ENCODE data around the gene MTX1. TPM values are rescaled to one million over a fixed set of nuclear protein-coding genes. Genes with fewer than 3 reads are reported as not detected.

Gene MTX1
- total and polyA plus RNA-seq, 9 of the 15 experiments (the other 6 are each of a cell fraction or from before 2014, with no cell fraction given): 29.1 to 98.4 (median 66.9) TPM

DNA sequence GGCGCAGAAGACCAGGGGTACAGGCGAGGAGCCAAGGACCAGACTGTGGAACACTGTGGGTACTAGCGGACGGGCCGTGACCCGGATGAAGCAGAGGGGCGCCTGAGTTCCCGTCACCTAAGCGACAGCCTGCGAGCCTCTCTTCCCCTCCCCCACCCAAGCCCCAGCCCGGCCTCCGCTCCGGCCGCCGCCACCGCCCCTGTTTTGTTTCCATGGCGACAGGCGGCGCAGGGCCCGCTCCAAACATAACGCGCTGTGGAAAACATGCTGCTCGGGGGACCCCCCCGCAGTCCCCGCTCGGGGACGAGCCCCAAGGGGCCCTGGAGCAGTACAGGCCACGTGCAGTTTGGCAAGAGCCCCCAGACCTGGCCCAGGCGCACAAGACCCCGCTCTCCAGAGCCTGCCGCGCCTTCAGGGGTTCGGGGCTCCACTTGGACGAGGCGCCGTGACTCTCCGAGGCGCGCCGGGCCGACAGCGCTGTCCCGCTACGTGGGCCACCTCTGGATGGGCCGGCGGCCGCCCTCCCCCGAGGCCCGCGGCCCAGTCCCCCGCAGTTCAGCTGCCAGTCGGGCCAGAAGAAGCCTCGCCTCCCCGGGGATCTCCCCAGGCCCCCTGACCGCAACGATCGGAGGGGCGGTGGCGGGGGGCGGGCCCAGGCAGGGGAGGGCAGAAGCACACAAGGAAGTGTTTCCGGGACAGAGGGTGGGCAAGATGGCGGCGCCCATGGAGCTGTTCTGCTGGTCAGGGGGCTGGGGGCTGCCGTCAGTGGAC is at the start of gene MTX1 (continued):
- TF ChIP-seq, protein P1, sequence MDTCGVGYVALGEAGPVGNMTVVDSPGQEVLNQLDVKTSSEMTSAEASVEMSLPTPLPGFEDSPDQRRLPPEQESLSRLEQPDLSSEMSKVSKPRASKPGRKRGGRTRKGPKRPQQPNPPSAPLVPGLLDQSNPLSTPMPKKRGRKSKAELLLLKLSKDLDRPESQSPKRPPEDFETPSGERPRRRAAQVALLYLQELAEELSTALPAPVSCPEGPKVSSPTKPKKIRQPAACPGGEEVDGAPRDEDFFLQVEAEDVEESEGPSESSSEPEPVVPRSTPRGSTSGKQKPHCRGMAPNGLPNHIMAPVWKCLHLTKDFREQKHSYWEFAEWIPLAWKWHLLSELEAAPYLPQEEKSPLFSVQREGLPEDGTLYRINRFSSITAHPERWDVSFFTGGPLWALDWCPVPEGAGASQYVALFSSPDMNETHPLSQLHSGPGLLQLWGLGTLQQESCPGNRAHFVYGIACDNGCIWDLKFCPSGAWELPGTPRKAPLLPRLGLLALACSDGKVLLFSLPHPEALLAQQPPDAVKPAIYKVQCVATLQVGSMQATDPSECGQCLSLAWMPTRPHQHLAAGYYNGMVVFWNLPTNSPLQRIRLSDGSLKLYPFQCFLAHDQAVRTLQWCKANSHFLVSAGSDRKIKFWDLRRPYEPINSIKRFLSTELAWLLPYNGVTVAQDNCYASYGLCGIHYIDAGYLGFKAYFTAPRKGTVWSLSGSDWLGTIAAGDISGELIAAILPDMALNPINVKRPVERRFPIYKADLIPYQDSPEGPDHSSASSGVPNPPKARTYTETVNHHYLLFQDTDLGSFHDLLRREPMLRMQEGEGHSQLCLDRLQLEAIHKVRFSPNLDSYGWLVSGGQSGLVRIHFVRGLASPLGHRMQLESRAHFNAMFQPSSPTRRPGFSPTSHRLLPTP (IDR thresholded peaks at IDR 0.05; ENCODE audit: borderline replicate concordance, extremely low read depth, insufficient read length): no peak
- TF ChIP-seq PPARD (CRISPR knock-in tag; IDR thresholded peaks at IDR 0.05): no peak
- peak; percentile 90 for TF ChIP-seq RBFOX2 (IDR thresholded peaks at IDR 0.05; ENCODE audit: low read depth, low read length)
- no peak for TF ChIP-seq DACH1 (IDR thresholded peaks at IDR 0.05; ENCODE audit: partially characterized antibody)
- TF ChIP-seq RAD21 (CRISPR knock-in tag; conservative IDR thresholded peaks at IDR 0.05 in 1 of 2, IDR thresholded peaks at IDR 0.05 in 1 of 2): no peak
- TF ChIP-seq, protein P2, sequence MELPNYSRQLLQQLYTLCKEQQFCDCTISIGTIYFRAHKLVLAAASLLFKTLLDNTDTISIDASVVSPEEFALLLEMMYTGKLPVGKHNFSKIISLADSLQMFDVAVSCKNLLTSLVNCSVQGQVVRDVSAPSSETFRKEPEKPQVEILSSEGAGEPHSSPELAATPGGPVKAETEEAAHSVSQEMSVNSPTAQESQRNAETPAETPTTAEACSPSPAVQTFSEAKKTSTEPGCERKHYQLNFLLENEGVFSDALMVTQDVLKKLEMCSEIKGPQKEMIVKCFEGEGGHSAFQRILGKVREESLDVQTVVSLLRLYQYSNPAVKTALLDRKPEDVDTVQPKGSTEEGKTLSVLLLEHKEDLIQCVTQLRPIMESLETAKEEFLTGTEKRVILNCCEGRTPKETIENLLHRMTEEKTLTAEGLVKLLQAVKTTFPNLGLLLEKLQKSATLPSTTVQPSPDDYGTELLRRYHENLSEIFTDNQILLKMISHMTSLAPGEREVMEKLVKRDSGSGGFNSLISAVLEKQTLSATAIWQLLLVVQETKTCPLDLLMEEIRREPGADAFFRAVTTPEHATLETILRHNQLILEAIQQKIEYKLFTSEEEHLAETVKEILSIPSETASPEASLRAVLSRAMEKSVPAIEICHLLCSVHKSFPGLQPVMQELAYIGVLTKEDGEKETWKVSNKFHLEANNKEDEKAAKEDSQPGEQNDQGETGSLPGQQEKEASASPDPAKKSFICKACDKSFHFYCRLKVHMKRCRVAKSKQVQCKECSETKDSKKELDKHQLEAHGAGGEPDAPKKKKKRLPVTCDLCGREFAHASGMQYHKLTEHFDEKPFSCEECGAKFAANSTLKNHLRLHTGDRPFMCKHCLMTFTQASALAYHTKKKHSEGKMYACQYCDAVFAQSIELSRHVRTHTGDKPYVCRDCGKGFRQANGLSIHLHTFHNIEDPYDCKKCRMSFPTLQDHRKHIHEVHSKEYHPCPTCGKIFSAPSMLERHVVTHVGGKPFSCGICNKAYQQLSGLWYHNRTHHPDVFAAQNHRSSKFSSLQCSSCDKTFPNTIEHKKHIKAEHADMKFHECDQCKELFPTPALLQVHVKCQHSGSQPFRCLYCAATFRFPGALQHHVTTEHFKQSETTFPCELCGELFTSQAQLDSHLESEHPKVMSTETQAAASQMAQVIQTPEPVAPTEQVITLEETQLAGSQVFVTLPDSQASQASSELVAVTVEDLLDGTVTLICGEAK (IDR thresholded peaks at IDR 0.05): peak; percentile 86
- TF ChIP-seq, protein P2 (CRISPR knock-in tag; IDR thresholded peaks at IDR 0.05): no peak
- peak; percentile 77 for TF ChIP-seq ATF1 (CRISPR knock-in tag; IDR thresholded peaks at IDR 0.05)
- peak; percentile 70 for TF ChIP-seq ATF1 (tag; IDR thresholded peaks at IDR 0.05)

Data from K562 (cell line).